GM23338 (cell line): ENCODE results near the gene PDYN. TPM values are rescaled to one million over a fixed set of nuclear protein-coding genes. Genes with fewer than 3 reads are reported as not detected.

Experiments used
- ATAC-seq: fragments of 200-7000 bp; cut with Tn5 transposase; 3 replicates; pipeline ENCODE4 v1.9.1; 2020
- DNase-seq: peaks from one replicate; pipeline ENCODE4 v3.0.0-alpha.2; 2015; ENCODE audit warnings: low spot score
- H2AFZ ChIP-seq: fragments of 200-600 bp; sonication (generic); 2 replicates; pipeline ENCODE4 v1.8.0; 2016; ENCODE audit warnings: antibody characterized with exemption, mild to moderate bottlenecking, moderate library complexity
- H3F3A ChIP-seq: fragments of 200-600 bp; sonication (generic); replicated peaks from 2 replicates; pipeline ENCODE4 v1.8.0; 2017; ENCODE audit warnings: antibody characterized with exemption, mixed run types, low read depth
- H3K27ac ChIP-seq: fragments of 200-600 bp; sonication (generic); 2 replicates; pipeline ENCODE4 v1.6.1; 2016; ENCODE audit warnings: low read depth
- H3K27me3 ChIP-seq: fragments of 200-600 bp; sonication (generic); 2 replicates; pipeline ENCODE4 v1.8.0; 2016; ENCODE audit warnings: mild to moderate bottlenecking, mixed run types, moderate library complexity; ENCODE audit not compliant: insufficient read depth
- H3K36me3 ChIP-seq: fragments of 200-600 bp; sonication (generic); 2 replicates; pipeline ENCODE4 v1.8.0; 2016; ENCODE audit warnings: mild to moderate bottlenecking; ENCODE audit not compliant: insufficient read depth
- H3K4me1 ChIP-seq: fragments of 200-600 bp; sonication (generic); 2 replicates; pipeline ENCODE4 v1.8.0; 2016; ENCODE audit warnings: mild to moderate bottlenecking, moderate library complexity; ENCODE audit not compliant: insufficient read depth
- H3K4me2 ChIP-seq: fragments of 200-600 bp; sonication (generic); 2 replicates; pipeline ENCODE4 v1.7.1; 2017; ENCODE audit warnings: mixed run types
- H3K4me3 ChIP-seq: fragments of 200-600 bp; sonication (generic); 2 replicates; pipeline ENCODE4 v1.6.1; 2016; ENCODE audit warnings: mixed run types
- H3K79me2 ChIP-seq: fragments of 200-600 bp; sonication (generic); replicated peaks from 2 replicates; pipeline ENCODE4 v1.8.0; 2017; ENCODE audit warnings: mild to moderate bottlenecking; ENCODE audit not compliant: insufficient read depth
- H3K9me2 ChIP-seq: fragments of 200-600 bp; sonication (generic); 2 replicates; pipeline ENCODE4 v1.8.0; 2017; ENCODE audit not compliant: insufficient read depth
- H4K20me1 ChIP-seq: fragments of 200-600 bp; sonication (generic); replicated peaks from 2 replicates; pipeline ENCODE4 v1.8.0; 2017; ENCODE audit warnings: mild to moderate bottlenecking; ENCODE audit not compliant: insufficient read depth
- H3K27ac Mint-ChIP-seq: 2 replicates; pipeline ENCODE4 v1.8.0; 2020; ENCODE audit warnings: inconsistent platforms, mild to moderate bottlenecking, moderate library complexity, mixed read lengths
- H3K27me3 Mint-ChIP-seq: 3 replicates; pipeline ENCODE4 v1.8.0; 2022; ENCODE audit warnings: low read depth, mild to moderate bottlenecking, moderate library complexity, mixed read lengths, inconsistent platforms; ENCODE audit not compliant: insufficient read depth, poor library complexity
- H3K36me3 Mint-ChIP-seq: 3 replicates; pipeline ENCODE4 v1.8.0; 2021; ENCODE audit warnings: low read depth, mild to moderate bottlenecking, inconsistent platforms, moderate library complexity, mixed read lengths
- H3K4me1 Mint-ChIP-seq: 3 replicates; pipeline ENCODE4 v1.8.0; 2020; ENCODE audit warnings: mild to moderate bottlenecking, inconsistent platforms, mixed read lengths
- H3K4me3 Mint-ChIP-seq: 3 replicates; pipeline ENCODE4 v1.8.0; 2021; ENCODE audit warnings: moderate library complexity, mild to moderate bottlenecking, inconsistent platforms, mixed read lengths
- H3K9me3 Mint-ChIP-seq: 3 replicates; pipeline ENCODE4 v1.8.0; 2020; ENCODE audit warnings: moderate library complexity, mild to moderate bottlenecking, inconsistent platforms, mixed read lengths
- CREB1 ChIP-seq: fragments of 250-450 bp; sonication (Bioruptor Pico); IDR thresholded peaks from 2 replicates; pipeline ENCODE4 v1.5.0; 2020; ENCODE audit warnings: low read depth, mild to moderate bottlenecking, moderate library complexity
- CTCF ChIP-seq, 2 experiments: fragments of 200-600 bp in 1 of 2; sonication (generic) in 1 of 2; conservative IDR thresholded peaks; 2 replicates each; pipeline versions ENCODE4 v1.5.1 to v1.6.1; 2016 to 2017; ENCODE audit warnings: antibody characterized with exemption in 2 of 2, low read depth in 2 of 2, mild to moderate bottlenecking in 2 of 2, moderate library complexity in 1 of 2
- POLR2AphosphoS5 ChIP-seq: IDR thresholded peaks from 2 replicates; pipeline ENCODE4 v1.6.1; 2016; ENCODE audit warnings: antibody characterized with exemption, low read depth
- REST ChIP-seq: IDR thresholded peaks from one replicate; pipeline ENCODE4 v1.6.1; 2018; ENCODE audit warnings: antibody characterized with exemption; ENCODE audit not compliant: unreplicated experiment
- ZNF462 ChIP-seq: fragments of 250-450 bp; sonication (Bioruptor Pico); IDR thresholded peaks from 2 replicates; pipeline ENCODE4 v1.5.0; 2020; ENCODE audit warnings: mild to moderate bottlenecking, moderate library complexity
- polyA plus RNA-seq: library from polyadenylated mRNA; unstranded; fragments of >200 nt; fragmentation: Nextera tagmentation; extraction: Ambion mirVana; gene quantifications from 2 replicates; pipeline ENCODE4 v1.2.1, GENCODE V29; 2016
- total RNA-seq: library from RNA; depleted of rRNA; stranded (reverse); fragments of >200 nt; shearing (Covaris generic); gene quantifications from 2 replicates; pipeline ENCODE4 v1.2.3, GENCODE V29; 2014

Gene PDYN
- total and polyA plus RNA-seq, 2 experiments from 2014 or later, result 0.21 to 0.24 TPM

GRCh38 chr20:2001119-2001518, 7.3 kb upstream of the PDYN start (continued):
- no peak for TF ChIP-seq ZNF462 (CRISPR knock-in tag)
- no peak for TF ChIP-seq POLR2AphosphoS5

GRCh38 chr20:2000285-2000684, 6.4 kb upstream of the PDYN start:
- H3K4me3 Mint-ChIP-seq, result no peak overlapping the region
- no peaks in the 10 kb centered on the region for H3F3A ChIP-seq
- no peaks in the 10 kb centered on the region for H3K27me3 ChIP-seq
- peaks cover 22% of the 10 kb centered on the region for H3K27me3 Mint-ChIP-seq
- no peak overlapping the region for H3K27ac Mint-ChIP-seq
- H3K4me3 ChIP-seq, result no peak overlapping the region
- H3K4me1 Mint-ChIP-seq, result peaks cover 7% of the 10 kb centered on the region
- no peaks in the 10 kb centered on the region for H3K36me3 ChIP-seq
- no peaks in the 10 kb centered on the region for H3K79me2 ChIP-seq
- H3K4me1 ChIP-seq, result 0 out of 2 replicates have a peak, but pooled peaks cover 10% of the 10 kb centered on the region
- H3K9me3 Mint-ChIP-seq, result no peaks in the 10 kb centered on the region
- H4K20me1 ChIP-seq, result no peaks in the 10 kb centered on the region
- H3K27ac ChIP-seq, result no peak overlapping the region
- H2AFZ ChIP-seq, result no peak overlapping the region
- ATAC-seq (no peak), DNase-seq (no peak)
- no peaks in the 10 kb centered on the region for H3K36me3 Mint-ChIP-seq
- no peaks in the 10 kb centered on the region for H3K9me2 ChIP-seq
- H3K4me2 ChIP-seq, result no peak overlapping the region
- no peak for TF ChIP-seq CTCF (conservative IDR thresholded peaks at IDR 0.05; ENCODE audit: low read depth in 2 of 2)
- no peak for TF ChIP-seq REST
- no peak for TF ChIP-seq CREB1
